Hematopoietic multipotent progenitor cell treated with erythropoietin and hydrocortisone succinate and interleukin-3 and kit ligand, for 8 days (in vitro differentiated cells): ENCODE measurements around the gene APOM.

Experiments
- DNase-seq: peaks from one replicate; pipeline ENCODE4 v3.0.0-alpha.2; 2015

Gene APOM

GRCh38 chr6:31655349-31656237 is at the start of gene APOM:
TSS of gene APOM (plus strand) at chr6:31655894. CDS start at chr6:31655967, 73 bp downstream.
- DNase-seq: no peak

GRCh38 chr6:31607317-31607716 is 48.4 kb upstream of the APOM start:
- DNase-seq: no peak

GRCh38 chr6:31609519-31610406 is 45.9 kb upstream of the APOM start:
- peak; percentile 63 for DNase-seq

GRCh38 chr6:31610968-31611367 is 44.7 kb upstream of the APOM start:
- DNase-seq: no peak

GRCh38 chr6:31614075-31614619 is 41.5 kb upstream of the APOM start:
- DNase-seq: no peak

- no peak for DNase-seq
These were observed 40.8 kb upstream of the APOM start, which contains the start of gene AIF1 for GRCh38 chr6:31614684-31615578. TSS of gene AIF1 (plus strand) at chr6:31615234. CDS start at chr6:31615330, 96 bp downstream.

GRCh38 chr6:31615748-31616147 is 39.9 kb upstream of the APOM start:
- no peak for DNase-seq

GRCh38 chr6:31617010-31617409 is 38.7 kb upstream of the APOM start:
- DNase-seq: no peak

GRCh38 chr6:31619805-31620585 is 35.7 kb upstream of the APOM start:
- peak; percentile 99 for DNase-seq

- peak; percentile 78 for DNase-seq
These were observed 34.9 kb upstream of the APOM start, which contains the start of gene PRRC2A for GRCh38 chr6:31620586-31621319. TSS of gene PRRC2A (plus strand) at chr6:31620715. CDS start at chr6:31622790, 2,075 bp downstream.

GRCh38 chr6:31621320-31621939 is 34.3 kb upstream of the APOM start:
- DNase-seq: no peak

GRCh38 chr6:31621991-31622390 is 33.7 kb upstream of the APOM start:
- no peak for DNase-seq

GRCh38 chr6:31622684-31623091 is 33.0 kb upstream of the APOM start:
- DNase-seq: no peak

- DNase-seq: no peak
These were observed 31.6 kb upstream of the APOM start for GRCh38 chr6:31624070-31624469.

- DNase-seq: no peak
These were observed 28.7 kb upstream of the APOM start for GRCh38 chr6:31626952-31627351.

- DNase-seq: no peak
These were observed 27.9 kb upstream of the APOM start for GRCh38 chr6:31627690-31628287.

GRCh38 chr6:31629014-31629413 is 26.7 kb upstream of the APOM start:
- no peak for DNase-seq

GRCh38 chr6:31630177-31630934 is 25.3 kb upstream of the APOM start:
- DNase-seq: no peak

GRCh38 chr6:31631209-31631608 is 24.5 kb upstream of the APOM start:
- DNase-seq: no peak
